ENCODE measurements around the gene ZNRD2. TPM values are rescaled to one million over a fixed set of nuclear protein-coding genes. Genes with fewer than 3 reads are reported as not detected.
"Not testable (repeated sequence)": the region's sequence is repeated elsewhere in the genome, so short reads cannot be mapped to it uniquely, and the experiment has no call there.

The ZNRD2 gene
- total and polyA plus RNA-seq, 8 donors: 21.7 to 55.7 (median 50.0) TPM

DNA sequence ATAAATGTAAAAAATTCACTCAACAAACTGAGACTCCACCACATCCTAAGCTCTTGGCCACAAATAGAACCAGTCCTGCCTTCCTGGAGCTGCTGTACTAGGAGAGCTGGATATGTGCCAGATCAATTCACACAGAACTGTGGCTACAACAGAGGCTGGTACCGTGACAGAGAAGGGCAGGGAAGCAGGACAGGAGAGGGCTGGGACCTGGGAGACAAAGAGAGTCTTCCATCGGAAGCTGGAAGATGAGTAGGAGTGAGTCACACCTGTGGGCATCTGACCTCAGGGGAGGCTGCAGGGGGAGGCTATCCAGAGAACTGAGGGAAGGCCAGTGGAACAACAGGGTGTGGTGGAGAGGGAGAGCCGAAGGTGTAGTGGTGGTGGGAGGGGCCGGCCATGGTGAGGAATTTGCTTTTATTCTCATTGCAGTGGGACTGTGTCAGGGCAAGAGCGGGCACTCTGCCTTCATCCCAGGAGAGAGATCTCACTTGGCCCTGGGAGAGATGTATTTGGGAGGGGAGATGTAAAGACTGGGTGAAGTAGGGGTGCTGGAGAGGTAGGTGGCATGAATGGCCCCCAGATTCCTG, 10.2 kb upstream of the ZNRD2 start:
- no peak for DNase-seq
- Histone ChIP-seq H3K4me1 (peaks cover 29 to 64% of the 10 kb centered on the region in 2 donors), H3K4me3 (no peak overlapping the region), H3K27me3 (peaks cover 0 to 31% of the 10 kb centered on the region in 2 donors), H3K9me3 (no peaks in the 10 kb centered on the region), H3K27ac (peak overlapping the region; percentile 13 to 90), H3K36me3 (no peaks in the 10 kb centered on the region)
- TF ChIP-seq, protein P1, sequence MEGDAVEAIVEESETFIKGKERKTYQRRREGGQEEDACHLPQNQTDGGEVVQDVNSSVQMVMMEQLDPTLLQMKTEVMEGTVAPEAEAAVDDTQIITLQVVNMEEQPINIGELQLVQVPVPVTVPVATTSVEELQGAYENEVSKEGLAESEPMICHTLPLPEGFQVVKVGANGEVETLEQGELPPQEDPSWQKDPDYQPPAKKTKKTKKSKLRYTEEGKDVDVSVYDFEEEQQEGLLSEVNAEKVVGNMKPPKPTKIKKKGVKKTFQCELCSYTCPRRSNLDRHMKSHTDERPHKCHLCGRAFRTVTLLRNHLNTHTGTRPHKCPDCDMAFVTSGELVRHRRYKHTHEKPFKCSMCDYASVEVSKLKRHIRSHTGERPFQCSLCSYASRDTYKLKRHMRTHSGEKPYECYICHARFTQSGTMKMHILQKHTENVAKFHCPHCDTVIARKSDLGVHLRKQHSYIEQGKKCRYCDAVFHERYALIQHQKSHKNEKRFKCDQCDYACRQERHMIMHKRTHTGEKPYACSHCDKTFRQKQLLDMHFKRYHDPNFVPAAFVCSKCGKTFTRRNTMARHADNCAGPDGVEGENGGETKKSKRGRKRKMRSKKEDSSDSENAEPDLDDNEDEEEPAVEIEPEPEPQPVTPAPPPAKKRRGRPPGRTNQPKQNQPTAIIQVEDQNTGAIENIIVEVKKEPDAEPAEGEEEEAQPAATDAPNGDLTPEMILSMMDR (IDR thresholded peaks at IDR 0.05): no peak
- peak; percentile 3 for ATAC-seq
- intact Hi-C loops (cut with DNase I): no loop called here

DNA sequence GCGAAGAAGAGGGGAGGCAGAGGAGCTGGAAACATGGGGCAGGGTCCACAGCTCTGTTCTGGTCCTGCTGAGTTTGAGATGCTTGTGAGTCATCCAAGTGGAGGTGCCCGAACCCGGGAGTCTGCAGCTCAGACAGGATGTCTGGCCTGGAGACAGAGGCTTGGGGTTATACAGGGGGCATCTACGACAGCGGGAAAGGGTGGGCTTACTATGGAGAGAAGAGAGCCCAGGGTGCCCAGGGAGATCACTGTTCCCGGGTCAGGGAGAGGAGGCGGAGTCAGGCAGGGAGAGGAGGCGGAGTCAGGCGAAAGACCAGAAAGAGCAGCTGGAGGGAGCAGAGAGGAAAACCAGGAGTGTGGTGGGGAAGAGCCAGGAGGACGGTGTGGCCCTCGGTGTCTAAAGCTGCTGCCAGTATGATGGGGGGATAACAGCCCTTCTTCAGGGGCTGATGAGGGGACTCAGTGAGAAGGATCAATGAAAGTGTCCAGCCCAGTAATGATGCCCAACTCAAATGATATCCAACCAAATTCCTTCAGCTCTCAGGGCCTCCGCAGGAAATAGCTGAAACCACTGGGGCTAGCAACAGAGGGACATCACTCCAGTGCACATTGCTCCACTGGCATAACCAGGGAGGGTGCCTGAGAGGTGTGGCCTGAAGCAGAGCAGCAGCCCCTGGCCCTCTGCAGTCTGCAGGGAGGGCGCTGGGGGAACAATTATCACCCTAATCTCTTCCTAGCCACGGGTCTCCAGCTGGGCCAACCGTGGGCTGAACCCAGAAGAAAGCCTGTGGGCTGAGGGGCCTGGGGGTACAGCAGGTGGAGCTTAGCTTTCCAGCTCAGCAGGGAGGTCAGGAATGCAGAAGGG, 9.5 kb upstream of the ZNRD2 start:
- H3K27me3 ChIP-seq: peaks cover 0 to 31% of the 10 kb centered on the region in 2 donors
- H3K27ac ChIP-seq: peak overlapping the region in 1 of 2 donors; percentile 90
- peaks cover 22 to 64% of the 10 kb centered on the region in 2 donors for H3K4me1 ChIP-seq
- DNase-seq (peak in 1 of 4 donors; percentile 67), ATAC-seq (peak; percentile 3)
- intact Hi-C loops (cut with DNase I): no loop called here
- H3K36me3 ChIP-seq: no peaks in the 10 kb centered on the region
- H3K9me3 ChIP-seq: no peaks in the 10 kb centered on the region
- H3K4me3 ChIP-seq: no peak overlapping the region
- TF ChIP-seq, protein P1 (IDR thresholded peaks at IDR 0.05): no peak

GRCh38 chr11:65562020-65562419, 8.3 kb upstream of the ZNRD2 start:
- DNase-seq: no peak
- TF ChIP-seq, protein P1 (IDR thresholded peaks at IDR 0.05): no peak
- Histone ChIP-seq H3K4me1 (peaks cover 20 to 59% of the 10 kb centered on the region in 2 donors), H3K4me3 (no peak overlapping the region), H3K27ac (no peak overlapping the region), H3K27me3 (peaks cover 0 to 31% of the 10 kb centered on the region in 2 donors), H3K9me3 (no peaks in the 10 kb centered on the region), H3K36me3 (no peaks in the 10 kb centered on the region)
- ATAC-seq: no peak
- intact Hi-C loops (cut with DNase I): no loop called here

- no peak for ATAC-seq
- TF ChIP-seq, protein P1 (IDR thresholded peaks at IDR 0.05): no peak
- intact Hi-C loops (cut with DNase I): no loop called here
Observed at GRCh38 chr11:65562788-65563187, 7.5 kb upstream of the ZNRD2 start.

DNA sequence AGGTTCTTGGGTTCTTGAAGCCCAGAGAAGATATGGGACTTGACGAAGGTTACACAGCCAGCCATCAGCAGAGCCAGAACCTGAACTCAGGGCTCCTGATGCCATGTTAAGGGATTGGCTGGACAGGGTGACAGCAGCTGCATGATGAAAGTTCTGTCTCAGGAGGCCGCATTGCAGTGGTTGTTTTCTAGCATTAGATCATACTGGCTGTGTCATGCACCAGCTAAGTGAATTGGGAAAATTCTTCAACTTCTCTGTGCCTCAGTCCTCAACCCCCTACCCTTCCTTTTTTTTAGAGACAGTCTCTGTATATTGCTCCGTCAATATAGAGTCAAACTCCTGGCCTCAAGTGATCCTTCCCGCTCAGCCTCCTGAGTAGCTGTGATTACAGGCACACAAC, 6.7 kb upstream of the ZNRD2 start:
- no peak overlapping the region for H3K4me3 ChIP-seq
- TF ChIP-seq, protein P1 (IDR thresholded peaks at IDR 0.05): no peak
- peaks cover 19 to 54% of the 10 kb centered on the region in 2 donors for H3K4me1 ChIP-seq
- no peak overlapping the region for H3K27ac ChIP-seq
- H3K36me3 ChIP-seq: no peaks in the 10 kb centered on the region
- peaks cover 0 to 16% of the 10 kb centered on the region in 2 donors for H3K27me3 ChIP-seq
- H3K9me3 ChIP-seq: no peaks in the 10 kb centered on the region
- intact Hi-C loops (cut with DNase I): no loop called here
- no peak for DNase-seq
- ATAC-seq: no peak

More at GRCh38 chr11:65562788-65563187, 7.5 kb upstream of the ZNRD2 start:
- DNase-seq: no peak
- no peaks in the 10 kb centered on the region for H3K36me3 ChIP-seq
- peaks cover 0 to 24% of the 10 kb centered on the region in 2 donors for H3K27me3 ChIP-seq
- no peak overlapping the region for H3K27ac ChIP-seq
- no peaks in the 10 kb centered on the region for H3K9me3 ChIP-seq
- peaks cover 20 to 54% of the 10 kb centered on the region in 2 donors for H3K4me1 ChIP-seq
- H3K4me3 ChIP-seq: no peak overlapping the region

DNA sequence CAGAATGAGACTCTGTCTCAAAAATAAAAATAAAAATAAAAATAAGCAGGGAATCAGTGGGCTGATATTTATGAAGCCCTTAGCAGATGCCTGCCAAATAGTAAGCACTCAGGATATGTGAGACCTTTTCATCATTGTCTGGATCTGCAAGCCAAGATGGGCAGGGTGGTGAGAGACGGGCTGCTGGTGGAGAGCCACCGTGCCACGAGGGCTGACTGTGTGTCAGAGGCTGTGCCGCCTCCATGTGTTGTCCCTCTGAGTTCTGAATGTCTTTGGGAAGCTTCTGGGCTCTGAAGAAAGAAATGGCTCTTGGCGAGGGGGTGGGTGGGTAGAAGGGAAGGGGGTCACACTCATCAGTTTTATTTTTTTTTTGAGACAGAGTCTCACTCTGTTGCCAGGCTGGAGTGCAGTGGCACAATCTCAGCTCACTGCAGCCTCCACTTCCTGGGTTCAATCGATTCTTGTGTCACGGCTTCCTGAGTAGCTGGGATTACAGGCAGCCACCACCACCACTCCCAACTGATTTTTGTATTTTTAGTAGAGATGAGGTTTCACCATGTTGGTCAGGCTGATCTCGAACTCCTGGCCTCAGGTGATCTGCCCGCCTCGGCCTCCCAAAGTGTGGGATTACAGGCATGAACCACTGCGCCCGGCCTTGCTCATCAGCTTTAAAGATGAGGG, 5.3 kb upstream of the ZNRD2 start:
- H3K9me3 ChIP-seq; ATAC-seq; H3K27me3 ChIP-seq; intact Hi-C loops (cut with DNase I); H3K4me3 ChIP-seq; DNase-seq; H3K36me3 ChIP-seq: not testable (repeated sequence)
- Histone ChIP-seq H3K4me1 (peaks cover 12 to 49% of the 10 kb centered on the region in 2 donors), H3K27ac (peak overlapping the region in 1 of 2 donors; percentile 58)
